CD8-positive, alpha-beta memory T cell (primary cell): ENCODE results near the gene NCKAP5. TPM values are rescaled to one million over a fixed set of nuclear protein-coding genes. Genes with fewer than 3 reads are reported as not detected.

Source experiments
- CTCF ChIA-PET: fragments of 350-600 bp; sonication (Branson Sonifier 250); formaldehyde crosslinking; loops from one replicate; lab custom pipeline; 2021; ENCODE audit warnings: antibody characterized with exemption; lab: Charles Lee
- POLR2A ChIA-PET: fragments of 350-600 bp; sonication (Branson Sonifier 250); formaldehyde crosslinking; loops from one replicate; lab custom pipeline; 2021; ENCODE audit warnings: antibody characterized with exemption; lab: Charles Lee
- DNase-seq, 5 donors: peaks; one replicate each; pipeline versions ENCODE4 v3.0.0 to v3.0.0-alpha.2; 2020 to 2022; ENCODE audit warnings: mixed read lengths in 1 of 5
- H3K27ac ChIP-seq: one replicate; pipeline ENCODE4 v1.7.0; 2013; ENCODE audit warnings: low read depth, mild to moderate bottlenecking, low read length, moderate library complexity
- H3K27me3 ChIP-seq: 2 replicates; pipeline ENCODE4 v1.7.0; 2013; ENCODE audit warnings: low read length, mild to moderate bottlenecking; ENCODE audit not compliant: insufficient read depth, poor library complexity, severe bottlenecking
- H3K36me3 ChIP-seq: 2 replicates; pipeline ENCODE4 v1.7.0; 2013; ENCODE audit warnings: mild to moderate bottlenecking, low read length, moderate library complexity; ENCODE audit not compliant: insufficient read depth
- H3K4me1 ChIP-seq: 2 replicates; pipeline ENCODE4 v1.7.0; 2013; ENCODE audit warnings: mild to moderate bottlenecking, low read length, moderate library complexity; ENCODE audit not compliant: insufficient read depth
- H3K4me3 ChIP-seq: 2 replicates; pipeline ENCODE4 v1.7.0; 2013; ENCODE audit warnings: mild to moderate bottlenecking, low read length
- H3K9me3 ChIP-seq: 2 replicates; pipeline ENCODE4 v1.7.0; 2013; ENCODE audit warnings: mild to moderate bottlenecking, low read length
- H3K27ac Mint-ChIP-seq, 8 donors: one replicate each; pipeline ENCODE4 v1.8.0; 2020 to 2021; ENCODE audit warnings: mixed read lengths in 8 of 8, mild to moderate bottlenecking in 6 of 8, inconsistent platforms in 3 of 8, moderate library complexity in 3 of 8
- H3K27me3 Mint-ChIP-seq, 2 donors: one replicate each; pipeline ENCODE4 v1.8.0; 2020 to 2021; ENCODE audit warnings: mixed read lengths in 2 of 2, mild to moderate bottlenecking in 1 of 2, moderate library complexity in 1 of 2
- H3K36me3 Mint-ChIP-seq, 3 donors: one replicate each; pipeline ENCODE4 v1.8.0; 2020 to 2021; ENCODE audit warnings: mixed read lengths in 3 of 3, inconsistent platforms in 1 of 3, mild to moderate bottlenecking in 1 of 3
- H3K4me1 Mint-ChIP-seq, 3 donors: one replicate each; pipeline ENCODE4 v1.8.0; 2020 to 2021; ENCODE audit warnings: mixed read lengths in 3 of 3, inconsistent platforms in 1 of 3, mild to moderate bottlenecking in 1 of 3
- H3K4me3 Mint-ChIP-seq, 7 donors: one replicate each; pipeline ENCODE4 v1.8.0; 2020 to 2021; ENCODE audit warnings: mixed read lengths in 7 of 7, mild to moderate bottlenecking in 6 of 7, moderate library complexity in 4 of 7, inconsistent platforms in 2 of 7
- H3K9me3 Mint-ChIP-seq, 5 donors: one replicate each; pipeline ENCODE4 v1.8.0; 2020 to 2022; ENCODE audit warnings: mixed read lengths in 5 of 5, mild to moderate bottlenecking in 3 of 5, moderate library complexity in 2 of 5, inconsistent platforms in 1 of 5
- polyA plus RNA-seq: library from polyadenylated mRNA; unstranded; fragments of 300-500 nt; fragmentation: Illumina TruSeq; gene quantifications from one replicate; pipeline ENCODE4 v1.2.3, GENCODE V29; 2021
- total RNA-seq, 2 experiments: library from RNA; stranded (reverse); gene quantifications; one replicate each; pipeline ENCODE4 v1.2.3, GENCODE V29; 2021

NCKAP5 gene
- total and polyA plus RNA-seq, 3 experiments from 2014 or later = not detected

DNA sequence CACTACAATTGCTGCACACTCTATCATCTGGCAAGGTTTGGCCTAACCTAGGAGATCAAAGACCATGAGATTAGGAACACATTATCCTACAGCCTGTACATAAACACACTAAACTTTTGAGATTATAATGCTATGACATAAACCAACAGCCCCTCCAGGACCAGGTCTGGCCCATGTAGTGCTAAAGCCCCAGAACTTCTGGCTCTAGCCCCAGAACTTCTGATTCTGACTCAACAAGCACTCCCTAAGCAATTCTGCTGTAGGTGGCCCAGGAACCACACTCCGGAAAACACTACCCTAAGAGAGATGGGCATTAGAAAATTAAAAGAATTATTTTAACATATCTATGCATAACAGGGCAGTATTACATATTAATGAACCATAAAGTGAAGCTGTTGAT lies 528.7 kb downstream of the NCKAP5 start:
- Histone ChIP-seq H3K27me3 (no peaks in the 10 kb centered on the region), H3K36me3 (no peaks in the 10 kb centered on the region), H3K9me3 (no peaks in the 10 kb centered on the region), H3K4me3 (no peak overlapping the region), H3K4me1 (no peaks in the 10 kb centered on the region), H3K27ac (no peak overlapping the region)
- no peaks in the 10 kb centered on the region for H3K36me3 Mint-ChIP-seq
- DNase-seq = no peak
- no peak overlapping the region for H3K27ac Mint-ChIP-seq
- peaks cover 4 to 38% (median 8%) of the 10 kb centered on the region in 5 donors for H3K9me3 Mint-ChIP-seq
- POLR2A ChIA-PET = no interaction called here
- no peaks in the 10 kb centered on the region for H3K27me3 Mint-ChIP-seq
- CTCF ChIA-PET = no interaction called here
- H3K4me1 Mint-ChIP-seq = no peaks in the 10 kb centered on the region
- no peak overlapping the region for H3K4me3 Mint-ChIP-seq

DNA sequence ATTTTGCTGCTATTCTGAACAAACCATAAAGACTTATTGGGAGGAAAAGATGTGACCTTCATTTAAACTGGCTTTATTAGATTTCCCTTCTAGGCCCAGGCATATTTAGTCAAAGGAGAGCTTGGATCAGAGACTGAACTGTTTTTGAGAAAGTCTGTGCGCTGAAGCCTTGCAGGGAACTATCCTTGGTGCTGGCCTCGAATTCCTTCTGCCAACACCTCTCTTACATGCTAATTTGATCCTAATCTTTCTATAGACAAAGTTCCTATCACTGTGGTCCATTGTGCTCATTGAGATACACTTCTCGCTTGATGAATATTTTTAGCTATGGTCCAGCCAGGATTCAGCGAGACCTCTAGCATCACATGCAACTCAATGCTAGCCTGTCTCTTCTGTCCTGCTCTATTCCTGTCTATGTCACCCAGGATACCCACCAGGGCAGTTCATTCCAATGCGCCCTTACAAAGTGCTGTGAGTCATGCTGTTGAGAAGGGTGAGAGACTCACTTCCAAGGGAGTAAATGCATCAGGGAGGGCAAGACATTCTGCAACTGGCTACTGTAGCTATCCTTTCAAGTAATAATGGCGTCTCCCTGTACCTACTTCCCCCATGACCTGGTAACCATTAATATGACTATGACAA lies 541.6 kb downstream of the NCKAP5 start:
- no peak overlapping the region for H3K27ac Mint-ChIP-seq
- no peak for DNase-seq
- H3K27me3 Mint-ChIP-seq = peaks cover 0 to 3% of the 10 kb centered on the region in 2 donors
- CTCF ChIA-PET = no interaction called here
- POLR2A ChIA-PET = no interaction called here
- peaks cover 0 to 15% (median 4%) of the 10 kb centered on the region in 5 donors for H3K9me3 Mint-ChIP-seq
- Histone ChIP-seq H3K27me3 (no peaks in the 10 kb centered on the region), H3K9me3 (no peaks in the 10 kb centered on the region), H3K4me3 (no peak overlapping the region), H3K36me3 (no peaks in the 10 kb centered on the region), H3K27ac (no peak overlapping the region), H3K4me1 (no peaks in the 10 kb centered on the region)
- no peaks in the 10 kb centered on the region for H3K4me1 Mint-ChIP-seq
- H3K4me3 Mint-ChIP-seq = no peak overlapping the region
- H3K36me3 Mint-ChIP-seq = no peaks in the 10 kb centered on the region

DNA sequence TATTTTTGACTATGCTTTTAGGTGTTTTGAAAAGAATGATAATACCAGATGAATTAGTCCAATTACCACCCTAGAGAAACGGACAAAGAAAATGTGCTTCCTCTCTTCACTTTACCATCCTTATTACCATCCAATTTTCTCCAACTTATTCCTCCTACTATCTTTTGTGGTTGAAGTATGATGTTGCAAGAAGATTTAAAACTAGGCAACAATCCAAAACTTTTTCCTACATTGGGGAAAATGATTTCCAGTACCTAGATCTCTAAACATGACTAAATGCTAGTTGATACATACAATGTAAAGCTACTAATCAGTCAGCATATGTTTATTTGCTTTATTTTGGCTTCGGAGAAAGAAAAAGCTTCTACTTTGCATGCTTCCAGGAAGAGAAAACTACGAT lies 543.3 kb downstream of the NCKAP5 start:
- Histone ChIP-seq H3K4me1 (no peaks in the 10 kb centered on the region), H3K4me3 (no peak overlapping the region), H3K27ac (no peak overlapping the region), H3K9me3 (no peaks in the 10 kb centered on the region), H3K27me3 (no peaks in the 10 kb centered on the region), H3K36me3 (no peaks in the 10 kb centered on the region)
- ChIA-PET POLR2A (no interaction called here), CTCF (no interaction called here)
- Mint-ChIP-seq H3K4me1 (no peaks in the 10 kb centered on the region), H3K4me3 (no peak overlapping the region), H3K36me3 (no peaks in the 10 kb centered on the region), H3K27me3 (peaks cover 0 to 4% of the 10 kb centered on the region in 2 donors), H3K27ac (no peak overlapping the region), H3K9me3 (peaks cover 0 to 15% (median 4%) of the 10 kb centered on the region in 5 donors)
- DNase-seq = no peak

DNA sequence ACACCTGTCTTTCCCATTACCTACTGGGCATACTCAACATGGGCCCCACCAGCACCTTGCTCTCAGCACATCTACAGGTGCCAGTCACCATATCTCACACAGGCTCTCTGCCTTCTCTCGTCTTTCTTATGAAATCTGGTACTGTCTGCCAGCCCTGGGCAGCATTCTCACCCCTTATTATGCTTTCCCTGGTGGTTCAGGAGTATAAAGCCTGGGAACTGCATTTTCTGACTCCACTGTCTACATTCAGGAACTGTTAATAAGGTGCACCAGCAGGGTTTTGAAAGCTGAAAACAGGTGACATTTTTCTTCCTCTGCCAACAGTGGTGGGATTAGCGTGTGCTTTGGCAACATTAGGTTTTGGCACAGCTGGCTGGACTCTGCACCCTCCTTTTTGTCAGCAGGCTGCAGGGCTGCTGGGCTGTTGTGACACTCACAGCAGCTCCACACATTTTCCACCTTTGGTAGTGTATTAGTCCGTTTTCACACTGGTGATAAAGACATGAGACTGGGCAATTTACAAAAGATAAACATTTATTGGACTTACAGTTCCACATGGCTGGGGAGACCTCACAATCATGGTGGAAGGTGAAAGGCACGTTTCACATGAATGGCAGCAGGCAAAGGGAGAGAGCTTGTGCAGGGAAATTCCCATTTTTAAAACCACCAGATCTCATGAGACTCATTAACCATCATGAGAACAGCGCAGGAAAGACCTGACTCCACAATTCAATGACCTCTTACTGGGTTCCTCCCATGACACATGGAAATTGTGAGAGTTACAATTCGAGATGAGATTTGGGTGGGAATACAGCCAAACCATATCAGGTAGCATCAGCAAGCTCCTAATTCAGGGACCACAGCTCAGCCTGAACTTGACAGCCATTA lies 555.2 kb downstream of the NCKAP5 start:
- no peaks in the 10 kb centered on the region for H3K27me3 ChIP-seq
- POLR2A ChIA-PET = no interaction called here
- Mint-ChIP-seq H3K4me3 (no peak overlapping the region), H3K27ac (no peak overlapping the region), H3K4me1 (no peaks in the 10 kb centered on the region), H3K27me3 (peaks cover 0 to 2% of the 10 kb centered on the region in 2 donors), H3K36me3 (no peaks in the 10 kb centered on the region), H3K9me3 (peaks cover 6 to 20% (median 15%) of the 10 kb centered on the region in 5 donors)
- H3K27ac ChIP-seq = no peak overlapping the region
- DNase-seq = no peak
- CTCF ChIA-PET = no interaction called here
- no peaks in the 10 kb centered on the region for H3K4me1 ChIP-seq
- no peak overlapping the region for H3K4me3 ChIP-seq
- no peaks in the 10 kb centered on the region for H3K36me3 ChIP-seq
- H3K9me3 ChIP-seq = no peaks in the 10 kb centered on the region

DNA sequence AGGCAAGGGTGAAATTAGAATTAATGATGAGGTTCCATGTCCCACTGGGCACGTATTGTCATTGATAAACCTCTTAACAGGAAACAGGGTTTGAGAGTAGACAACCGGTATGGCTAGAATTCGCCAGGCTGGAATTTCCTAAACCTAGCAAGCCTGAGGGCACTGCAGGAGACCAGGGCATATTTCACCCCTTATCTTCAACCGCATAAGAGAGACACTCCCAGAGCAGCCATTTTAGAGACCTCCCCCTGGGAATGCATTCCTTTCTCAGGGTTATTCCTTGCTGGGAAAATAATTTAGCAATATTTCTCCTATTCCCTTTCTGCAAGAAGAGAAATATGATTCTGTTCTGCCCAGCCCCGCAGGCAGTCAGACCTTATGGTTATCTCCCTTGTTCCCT lies 563.6 kb downstream of the NCKAP5 start:
- H3K27ac Mint-ChIP-seq = no peak overlapping the region
- no peak overlapping the region for H3K4me3 Mint-ChIP-seq
- Histone ChIP-seq H3K36me3 (no peaks in the 10 kb centered on the region), H3K4me1 (no peaks in the 10 kb centered on the region), H3K4me3 (no peak overlapping the region), H3K9me3 (no peaks in the 10 kb centered on the region), H3K27me3 (no peaks in the 10 kb centered on the region), H3K27ac (no peak overlapping the region)
- no peaks in the 10 kb centered on the region for H3K36me3 Mint-ChIP-seq
- POLR2A ChIA-PET = no interaction called here
- no peaks in the 10 kb centered on the region for H3K27me3 Mint-ChIP-seq
- H3K4me1 Mint-ChIP-seq = no peaks in the 10 kb centered on the region
- H3K9me3 Mint-ChIP-seq = peaks cover 13 to 30% (median 29%) of the 10 kb centered on the region in 5 donors
- CTCF ChIA-PET = no interaction called here
- no peak for DNase-seq

DNA sequence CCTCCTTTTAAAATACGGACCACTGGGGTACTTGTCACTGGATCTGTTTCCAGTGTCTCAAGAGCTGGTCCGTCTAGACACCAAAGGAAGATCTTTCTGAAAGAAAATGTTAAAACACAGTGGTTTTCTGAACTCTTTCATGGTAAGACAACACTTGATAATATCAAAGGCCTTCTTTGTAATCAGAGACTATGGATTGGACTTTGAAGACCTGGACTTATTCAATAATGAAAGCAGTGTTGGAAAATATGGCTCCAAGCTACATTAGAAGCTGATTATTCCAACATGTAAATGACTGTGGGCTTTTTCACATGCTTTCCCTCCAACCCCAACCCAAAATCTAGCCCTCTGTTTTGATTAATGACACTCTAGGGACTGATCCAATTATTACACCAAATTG lies 568.8 kb downstream of the NCKAP5 start:
- CTCF ChIA-PET = no interaction called here
- Histone ChIP-seq H3K4me3 (no peak overlapping the region), H3K4me1 (no peaks in the 10 kb centered on the region), H3K27ac (no peak overlapping the region), H3K36me3 (no peaks in the 10 kb centered on the region), H3K9me3 (no peaks in the 10 kb centered on the region), H3K27me3 (no peaks in the 10 kb centered on the region)
- no peaks in the 10 kb centered on the region for H3K36me3 Mint-ChIP-seq
- no peak for DNase-seq
- no peaks in the 10 kb centered on the region for H3K27me3 Mint-ChIP-seq
- POLR2A ChIA-PET = no interaction called here
- H3K9me3 Mint-ChIP-seq = peaks cover 11 to 23% (median 14%) of the 10 kb centered on the region in 5 donors
- H3K4me3 Mint-ChIP-seq = no peak overlapping the region
- no peaks in the 10 kb centered on the region for H3K4me1 Mint-ChIP-seq
- no peak overlapping the region for H3K27ac Mint-ChIP-seq

DNA sequence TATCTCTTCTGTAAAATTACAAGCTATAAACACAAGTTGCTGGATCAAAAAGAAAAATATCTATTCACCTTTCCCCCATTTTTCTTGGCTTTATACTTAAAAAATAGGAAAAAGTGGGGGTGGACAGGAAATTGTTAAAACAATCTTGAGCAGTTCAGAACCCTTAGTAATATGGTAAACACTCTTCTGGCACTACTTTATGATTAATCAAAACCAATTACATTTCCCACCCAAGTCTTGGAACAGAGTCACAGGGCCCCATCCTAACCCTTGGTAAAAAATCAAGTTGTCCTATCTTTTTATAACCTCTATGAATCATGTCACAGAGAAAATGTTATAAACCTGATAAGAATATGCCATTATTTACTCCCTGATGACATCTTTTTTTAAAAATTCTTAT lies 570.0 kb downstream of the NCKAP5 start:
- DNase-seq = no peak
- Histone ChIP-seq H3K27me3 (no peaks in the 10 kb centered on the region), H3K4me3 (no peak overlapping the region), H3K9me3 (no peaks in the 10 kb centered on the region), H3K4me1 (no peaks in the 10 kb centered on the region), H3K36me3 (no peaks in the 10 kb centered on the region), H3K27ac (no peak overlapping the region)
- Mint-ChIP-seq H3K36me3 (no peaks in the 10 kb centered on the region), H3K27me3 (no peaks in the 10 kb centered on the region), H3K9me3 (peaks cover 4 to 20% (median 7%) of the 10 kb centered on the region in 5 donors), H3K27ac (no peak overlapping the region), H3K4me1 (no peaks in the 10 kb centered on the region), H3K4me3 (no peak overlapping the region)
- ChIA-PET POLR2A (no interaction called here), CTCF (no interaction called here)

DNA sequence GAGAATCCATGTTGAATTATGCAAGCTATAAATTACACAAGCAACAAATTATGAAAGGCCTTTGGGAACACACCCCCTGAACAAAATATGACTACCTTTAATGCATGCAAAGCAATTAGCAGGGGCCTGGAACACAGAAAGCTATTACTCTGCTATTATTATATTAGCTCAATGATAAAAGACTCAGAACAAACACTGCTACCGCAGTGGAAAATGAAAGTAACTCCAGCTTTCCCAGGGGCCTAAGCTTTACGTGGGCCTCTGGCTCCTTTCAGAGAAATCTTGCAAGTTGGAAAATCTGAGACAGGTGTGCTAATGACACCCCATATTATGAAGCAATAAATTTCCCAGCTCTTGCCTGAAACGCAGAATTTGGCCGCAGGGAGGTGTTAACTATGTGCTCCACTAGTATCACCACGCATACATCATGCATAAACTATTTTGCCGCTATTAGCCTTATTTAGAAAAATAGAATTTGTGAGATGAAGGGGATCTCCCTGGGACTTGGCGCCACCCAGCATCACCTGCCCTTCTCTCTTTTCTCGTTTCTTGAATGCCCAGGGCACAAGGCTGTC lies 576.7 kb downstream of the NCKAP5 start:
- no peak overlapping the region for H3K27ac ChIP-seq
- H3K4me3 Mint-ChIP-seq = no peak overlapping the region
- no peaks in the 10 kb centered on the region for H3K27me3 Mint-ChIP-seq
- no peak for DNase-seq
- POLR2A ChIA-PET = no interaction called here
- H3K9me3 ChIP-seq = no peaks in the 10 kb centered on the region
- H3K27me3 ChIP-seq = no peaks in the 10 kb centered on the region
- H3K36me3 ChIP-seq = no peaks in the 10 kb centered on the region
- no peaks in the 10 kb centered on the region for H3K4me1 ChIP-seq
- H3K4me1 Mint-ChIP-seq = no peaks in the 10 kb centered on the region
- H3K4me3 ChIP-seq = no peak overlapping the region
- no peak overlapping the region for H3K27ac Mint-ChIP-seq
- H3K36me3 Mint-ChIP-seq = no peaks in the 10 kb centered on the region
- CTCF ChIA-PET = no interaction called here
- H3K9me3 Mint-ChIP-seq = peaks cover 0 to 11% (median 4%) of the 10 kb centered on the region in 5 donors
